ENCODE results near the gene KRT23.

The KRT23 gene

GRCh38 chr17:40937384-40937819, at the start of gene KRT23:
TSS of gene KRT23 (minus strand) at chr17:40937646. CDS start at chr17:40936603, 1,043 bp downstream.
- Mint-ChIP-seq H3K4me3 (no peak within 1 kb of the TSS), H3K4me1 (ENCODE audit: low read depth) (no peaks in the 10 kb centered on the region), H3K27me3 (ENCODE audit: low read depth) (peaks cover 14% of the 10 kb centered on the region), H3K36me3 (ENCODE audit: low read depth) (no peaks in the 10 kb centered on the region), H3K27ac (no peak within 1 kb of the TSS), H3K9me3 (no peaks in the 10 kb centered on the region)

- no peak overlapping the region for H3K27ac Mint-ChIP-seq
- H3K27me3 Mint-ChIP-seq (ENCODE audit: low read depth), result peaks cover 26% of the 10 kb centered on the region
- no peaks in the 10 kb centered on the region for H3K36me3 Mint-ChIP-seq (ENCODE audit: low read depth)
Observed at GRCh38 chr17:40986920-40987319, 49.5 kb upstream of the KRT23 start.

DNA sequence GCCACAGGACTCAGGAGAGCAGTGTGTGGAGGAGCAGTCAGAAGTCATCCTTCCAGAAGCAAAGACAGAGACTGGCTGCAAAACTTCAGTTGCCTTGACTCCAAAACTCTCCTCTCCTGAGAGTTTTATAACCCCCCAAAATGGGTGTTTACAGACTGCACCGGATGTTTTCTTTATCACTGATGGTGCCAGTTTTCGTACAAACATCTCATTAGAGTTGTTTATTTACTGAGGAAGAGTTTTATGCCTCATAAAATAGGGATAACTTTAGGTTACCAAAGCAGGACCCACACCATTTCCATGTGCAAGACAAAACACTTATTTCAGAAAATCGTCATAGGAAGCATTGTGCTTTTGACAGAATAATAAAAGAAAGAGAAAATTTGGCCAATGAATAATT, 46.8 kb upstream of the KRT23 start, which contains the start of gene KRT40:
KRT40 (minus strand) TSS at position 101 of the 400 bp plus-strand sequence; CDS start at position 48, 53 bp downstream.
- H3K9me3 Mint-ChIP-seq, result no peaks in the 10 kb centered on the region

More at GRCh38 chr17:40986920-40987319, 49.5 kb upstream of the KRT23 start:
- no peaks in the 10 kb centered on the region for H3K4me1 Mint-ChIP-seq (ENCODE audit: low read depth)
- no peak overlapping the region for H3K4me3 Mint-ChIP-seq
- H3K9me3 Mint-ChIP-seq, result no peaks in the 10 kb centered on the region

GRCh38 chr17:40981115-40981514, 43.7 kb upstream of the KRT23 start:
- Mint-ChIP-seq H3K4me1 (ENCODE audit: low read depth) (no peaks in the 10 kb centered on the region), H3K27ac (no peak overlapping the region), H3K9me3 (no peaks in the 10 kb centered on the region), H3K4me3 (no peak overlapping the region), H3K36me3 (ENCODE audit: low read depth) (no peaks in the 10 kb centered on the region), H3K27me3 (ENCODE audit: low read depth) (peaks cover 10% of the 10 kb centered on the region)

More for the DNA sequence above, 46.8 kb upstream of the KRT23 start, which contains the start of gene KRT40:
- Mint-ChIP-seq H3K36me3 (ENCODE audit: low read depth) (no peaks in the 10 kb centered on the region), H3K4me3 (no peak within 1 kb of the TSS), H3K27me3 (ENCODE audit: low read depth) (peaks cover 18% of the 10 kb centered on the region), H3K27ac (no peak within 1 kb of the TSS), H3K4me1 (ENCODE audit: low read depth) (no peaks in the 10 kb centered on the region)

DNA sequence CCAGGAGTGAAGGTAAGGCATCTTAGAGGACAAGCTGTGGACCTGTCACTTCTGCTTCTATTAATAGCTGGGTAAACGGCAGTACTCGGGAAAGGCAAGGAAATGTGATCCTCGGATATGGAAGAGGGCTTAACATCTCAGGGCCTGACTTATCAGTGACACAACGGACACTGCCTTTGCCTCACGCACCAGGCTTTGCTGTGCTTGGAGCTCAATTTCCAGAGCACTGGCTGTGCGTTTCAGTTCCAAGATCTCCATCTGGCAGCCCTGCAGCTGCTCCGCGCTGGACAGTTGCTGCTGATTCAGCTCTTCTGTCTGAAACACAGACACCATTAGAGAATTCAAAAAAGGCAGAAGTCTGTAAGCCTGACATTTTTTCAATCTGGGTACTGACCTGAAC, 43.1 kb upstream of the KRT23 start:
- Mint-ChIP-seq H3K4me3 (no peak overlapping the region), H3K36me3 (ENCODE audit: low read depth) (no peaks in the 10 kb centered on the region), H3K4me1 (ENCODE audit: low read depth) (no peaks in the 10 kb centered on the region), H3K27ac (no peak overlapping the region), H3K27me3 (ENCODE audit: low read depth) (peaks cover 8% of the 10 kb centered on the region), H3K9me3 (no peaks in the 10 kb centered on the region)

GRCh38 chr17:40980117-40980516, 42.7 kb upstream of the KRT23 start:
- H3K4me3 Mint-ChIP-seq, result no peak overlapping the region
- H3K4me1 Mint-ChIP-seq (ENCODE audit: low read depth), result no peaks in the 10 kb centered on the region
- H3K27ac Mint-ChIP-seq, result no peak overlapping the region
- peaks cover 12% of the 10 kb centered on the region for H3K27me3 Mint-ChIP-seq (ENCODE audit: low read depth)
- H3K36me3 Mint-ChIP-seq (ENCODE audit: low read depth), result no peaks in the 10 kb centered on the region
- no peaks in the 10 kb centered on the region for H3K9me3 Mint-ChIP-seq

- H3K36me3 Mint-ChIP-seq (ENCODE audit: low read depth), result no peaks in the 10 kb centered on the region
- no peaks in the 10 kb centered on the region for H3K9me3 Mint-ChIP-seq
- no peak overlapping the region for H3K4me3 Mint-ChIP-seq
- H3K27me3 Mint-ChIP-seq (ENCODE audit: low read depth), result peaks cover 12% of the 10 kb centered on the region
- no peak overlapping the region for H3K27ac Mint-ChIP-seq
- H3K4me1 Mint-ChIP-seq (ENCODE audit: low read depth), result no peaks in the 10 kb centered on the region
Observed at GRCh38 chr17:40978575-40979151, 41.2 kb upstream of the KRT23 start.

DNA sequence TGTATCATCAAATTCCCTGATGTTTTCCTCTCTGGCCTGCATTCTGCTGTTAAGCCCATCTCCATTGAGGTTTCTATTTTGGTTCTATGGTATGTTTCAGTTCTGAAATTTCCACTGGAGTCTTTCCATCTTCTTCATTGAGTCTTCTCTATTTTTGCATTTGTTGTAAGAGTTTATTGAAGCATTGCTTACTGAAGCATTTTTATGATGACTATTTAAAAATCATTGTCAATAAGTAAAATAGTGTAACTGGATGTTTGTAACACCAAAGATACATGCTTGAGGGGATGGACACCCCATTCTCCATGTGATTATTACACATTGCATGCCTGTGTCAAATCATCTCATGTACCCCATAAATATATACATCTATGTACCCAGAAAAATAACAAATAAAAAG, 38.1 kb upstream of the KRT23 start:
- no peak overlapping the region for H3K27ac Mint-ChIP-seq
- H3K9me3 Mint-ChIP-seq, result no peaks in the 10 kb centered on the region
- peaks cover 25% of the 10 kb centered on the region for H3K27me3 Mint-ChIP-seq (ENCODE audit: low read depth)
- no peaks in the 10 kb centered on the region for H3K4me1 Mint-ChIP-seq (ENCODE audit: low read depth)
- H3K4me3 Mint-ChIP-seq, result no peak overlapping the region
- no peaks in the 10 kb centered on the region for H3K36me3 Mint-ChIP-seq (ENCODE audit: low read depth)

- H3K27me3 Mint-ChIP-seq (ENCODE audit: low read depth), result peaks cover 25% of the 10 kb centered on the region
- no peaks in the 10 kb centered on the region for H3K9me3 Mint-ChIP-seq
- H3K36me3 Mint-ChIP-seq (ENCODE audit: low read depth), result no peaks in the 10 kb centered on the region
- no peaks in the 10 kb centered on the region for H3K4me1 Mint-ChIP-seq (ENCODE audit: low read depth)
- H3K4me3 Mint-ChIP-seq, result no peak overlapping the region
- no peak overlapping the region for H3K27ac Mint-ChIP-seq
Observed at GRCh38 chr17:40974366-40974765, 36.9 kb upstream of the KRT23 start.

- no peaks in the 10 kb centered on the region for H3K36me3 Mint-ChIP-seq (ENCODE audit: low read depth)
- H3K9me3 Mint-ChIP-seq, result no peaks in the 10 kb centered on the region
- peaks cover 7% of the 10 kb centered on the region for H3K27me3 Mint-ChIP-seq (ENCODE audit: low read depth)
- H3K4me3 Mint-ChIP-seq, result no peak overlapping the region
- no peak overlapping the region for H3K27ac Mint-ChIP-seq
- no peaks in the 10 kb centered on the region for H3K4me1 Mint-ChIP-seq (ENCODE audit: low read depth)
Observed at GRCh38 chr17:40967582-40967981, 30.1 kb upstream of the KRT23 start.

- no peaks in the 10 kb centered on the region for H3K9me3 Mint-ChIP-seq
- H3K27me3 Mint-ChIP-seq (ENCODE audit: low read depth), result peaks cover 1% of the 10 kb centered on the region
- H3K36me3 Mint-ChIP-seq (ENCODE audit: low read depth), result no peaks in the 10 kb centered on the region
- no peak within 1 kb of the TSS for H3K4me3 Mint-ChIP-seq
- no peak within 1 kb of the TSS for H3K27ac Mint-ChIP-seq
- no peaks in the 10 kb centered on the region for H3K4me1 Mint-ChIP-seq (ENCODE audit: low read depth)
Observed at GRCh38 chr17:40966848-40967247, 29.4 kb upstream of the KRT23 start, which contains the start of gene KRT39. TSS of gene KRT39 (minus strand) at chr17:40966948. CDS start at chr17:40966856, 92 bp downstream.

- H3K27me3 Mint-ChIP-seq (ENCODE audit: low read depth), result peaks cover 4% of the 10 kb centered on the region
- H3K4me3 Mint-ChIP-seq, result no peak overlapping the region
- no peaks in the 10 kb centered on the region for H3K4me1 Mint-ChIP-seq (ENCODE audit: low read depth)
- no peaks in the 10 kb centered on the region for H3K36me3 Mint-ChIP-seq (ENCODE audit: low read depth)
- H3K27ac Mint-ChIP-seq, result no peak overlapping the region
- H3K9me3 Mint-ChIP-seq, result no peaks in the 10 kb centered on the region
Observed at GRCh38 chr17:40963838-40964237, 26.4 kb upstream of the KRT23 start.

DNA sequence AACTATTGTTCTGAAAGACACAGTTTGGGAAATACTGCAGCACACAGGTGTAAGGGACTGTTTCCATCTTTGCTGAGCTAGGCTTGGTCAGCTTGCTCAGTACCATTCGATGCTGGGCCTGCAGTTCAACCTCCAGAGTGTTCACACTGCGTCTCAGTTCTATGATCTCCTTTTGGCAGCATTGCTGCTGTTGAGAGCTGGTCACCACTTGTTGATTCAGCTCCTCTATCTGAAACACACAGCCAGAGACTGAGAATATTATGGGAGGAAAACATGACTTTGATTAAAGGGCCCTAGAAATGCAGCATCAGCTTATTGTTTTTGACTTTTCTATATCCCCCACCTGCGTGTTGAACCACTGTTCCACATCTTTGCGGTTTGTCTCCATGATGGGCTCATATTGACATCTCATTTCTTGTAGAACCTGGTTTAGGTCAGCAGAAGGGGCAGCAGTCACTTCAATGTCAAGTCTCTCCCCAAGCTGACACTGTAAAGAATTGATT, 24.7 kb upstream of the KRT23 start:
- H3K27ac Mint-ChIP-seq, result no peak overlapping the region
- peaks cover 9% of the 10 kb centered on the region for H3K27me3 Mint-ChIP-seq (ENCODE audit: low read depth)
- H3K9me3 Mint-ChIP-seq, result no peaks in the 10 kb centered on the region
- no peaks in the 10 kb centered on the region for H3K36me3 Mint-ChIP-seq (ENCODE audit: low read depth)
- no peaks in the 10 kb centered on the region for H3K4me1 Mint-ChIP-seq (ENCODE audit: low read depth)
- H3K4me3 Mint-ChIP-seq, result no peak overlapping the region

- Mint-ChIP-seq H3K9me3 (no peaks in the 10 kb centered on the region), H3K36me3 (ENCODE audit: low read depth) (no peaks in the 10 kb centered on the region), H3K4me3 (no peak overlapping the region), H3K27ac (no peak overlapping the region), H3K4me1 (ENCODE audit: low read depth) (no peaks in the 10 kb centered on the region), H3K27me3 (ENCODE audit: low read depth) (peaks cover 11% of the 10 kb centered on the region)
Observed at GRCh38 chr17:40961591-40961990, 24.1 kb upstream of the KRT23 start.

DNA sequence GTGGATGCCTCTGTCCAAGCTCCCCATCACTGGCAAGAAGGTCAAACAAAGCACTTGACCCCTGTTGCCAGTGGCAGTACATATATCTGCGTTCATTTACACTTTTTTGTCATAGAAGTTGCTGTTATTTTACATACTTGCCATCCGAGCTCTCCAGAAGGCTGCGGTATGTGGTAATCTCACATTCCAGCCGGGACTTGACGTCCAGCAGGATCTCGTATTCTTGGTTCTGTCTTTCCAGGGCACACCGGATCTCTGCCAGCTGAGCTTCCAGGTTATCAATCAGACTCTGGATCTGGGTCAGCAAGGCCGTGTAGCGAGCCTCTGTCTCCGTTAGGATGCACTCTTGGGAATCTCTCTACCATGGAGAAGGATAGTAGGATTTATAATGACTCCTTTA, 22.7 kb upstream of the KRT23 start:
- Mint-ChIP-seq H3K36me3 (ENCODE audit: low read depth) (no peaks in the 10 kb centered on the region), H3K4me1 (ENCODE audit: low read depth) (no peaks in the 10 kb centered on the region), H3K9me3 (no peaks in the 10 kb centered on the region), H3K27ac (no peak overlapping the region), H3K4me3 (no peak overlapping the region), H3K27me3 (ENCODE audit: low read depth) (peaks cover 12% of the 10 kb centered on the region)
